DOHH2 (cell line): ENCODE measurements around the gene NUP210.

Source experiments
- EZH2phosphoT487 ChIP-seq: fragments of 200-600 bp; sonication (generic); IDR thresholded peaks from 2 replicates; pipeline ENCODE4 v1.6.1; 2017; ENCODE audit warnings: borderline replicate concordance, mild to moderate bottlenecking, antibody characterized with exemption, low read length, moderate library complexity, mixed read lengths
- TF ChIP-seq, protein P1 (sequence below): fragments of 200-600 bp; sonication (generic); IDR thresholded peaks from one replicate; pipeline ENCODE4 v1.5.1; 2014; ENCODE audit warnings: antibody characterized with exemption, mild to moderate bottlenecking, low read depth, low read length; ENCODE audit not compliant: poor library complexity, severe bottlenecking

DNA sequence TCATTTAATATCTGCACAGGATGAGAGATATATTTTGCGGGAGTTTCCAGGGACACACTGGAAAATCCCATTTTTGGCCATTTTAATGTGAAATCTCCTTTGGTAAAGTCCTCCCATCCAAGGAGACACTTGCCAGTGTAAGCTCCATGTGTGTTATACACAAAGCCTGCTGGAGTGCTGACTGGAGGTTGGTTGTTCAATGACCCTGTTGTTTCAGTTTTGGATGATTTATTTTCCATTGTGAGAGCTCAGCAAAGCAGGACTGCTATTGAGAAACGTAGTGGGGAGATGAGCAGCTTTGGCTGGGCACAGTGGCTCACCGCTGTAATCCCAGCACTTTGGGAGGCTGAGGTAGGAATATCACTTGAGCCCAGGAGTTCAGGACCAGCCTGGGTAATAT, 127.7 kb downstream of the NUP210 start:
- TF ChIP-seq, protein P1, sequence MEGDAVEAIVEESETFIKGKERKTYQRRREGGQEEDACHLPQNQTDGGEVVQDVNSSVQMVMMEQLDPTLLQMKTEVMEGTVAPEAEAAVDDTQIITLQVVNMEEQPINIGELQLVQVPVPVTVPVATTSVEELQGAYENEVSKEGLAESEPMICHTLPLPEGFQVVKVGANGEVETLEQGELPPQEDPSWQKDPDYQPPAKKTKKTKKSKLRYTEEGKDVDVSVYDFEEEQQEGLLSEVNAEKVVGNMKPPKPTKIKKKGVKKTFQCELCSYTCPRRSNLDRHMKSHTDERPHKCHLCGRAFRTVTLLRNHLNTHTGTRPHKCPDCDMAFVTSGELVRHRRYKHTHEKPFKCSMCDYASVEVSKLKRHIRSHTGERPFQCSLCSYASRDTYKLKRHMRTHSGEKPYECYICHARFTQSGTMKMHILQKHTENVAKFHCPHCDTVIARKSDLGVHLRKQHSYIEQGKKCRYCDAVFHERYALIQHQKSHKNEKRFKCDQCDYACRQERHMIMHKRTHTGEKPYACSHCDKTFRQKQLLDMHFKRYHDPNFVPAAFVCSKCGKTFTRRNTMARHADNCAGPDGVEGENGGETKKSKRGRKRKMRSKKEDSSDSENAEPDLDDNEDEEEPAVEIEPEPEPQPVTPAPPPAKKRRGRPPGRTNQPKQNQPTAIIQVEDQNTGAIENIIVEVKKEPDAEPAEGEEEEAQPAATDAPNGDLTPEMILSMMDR = no peak
- TF ChIP-seq EZH2phosphoT487 = no peak
